ENCODE measurements around the gene RPAP3. TPM values are rescaled to one million over a fixed set of nuclear protein-coding genes. Genes with fewer than 3 reads are reported as not detected.

RPAP3 gene
- total RNA-seq, 1 donor from 2014 or later, result 39.9 TPM

- no peak overlapping the region for H3K4me3 Mint-ChIP-seq
- no peaks in the 10 kb centered on the region for H3K9me3 Mint-ChIP-seq
- H3K27me3 Mint-ChIP-seq, result peaks cover 2% of the 10 kb centered on the region
- no peak for DNase-seq (ENCODE audit: extremely low spot score, unreplicated experiment)
- no peaks in the 10 kb centered on the region for H3K36me3 Mint-ChIP-seq
- no peak for TF ChIP-seq CTCF (conservative IDR thresholded peaks at IDR 0.05)
- H3K27ac Mint-ChIP-seq, result no peak overlapping the region
- H3K4me1 Mint-ChIP-seq (ENCODE audit: unreplicated experiment), result peaks cover 14% of the 10 kb centered on the region
These were observed 5.6 kb upstream of the RPAP3 start for GRCh38 chr12:47711448-47711847.

- Mint-ChIP-seq H3K4me3 (no peak overlapping the region), H3K4me1 (ENCODE audit: unreplicated experiment) (peaks cover 10% of the 10 kb centered on the region), H3K36me3 (no peaks in the 10 kb centered on the region), H3K27ac (no peak overlapping the region), H3K9me3 (no peaks in the 10 kb centered on the region), H3K27me3 (peaks cover 2% of the 10 kb centered on the region)
- no peak for TF ChIP-seq CTCF (conservative IDR thresholded peaks at IDR 0.05)
- DNase-seq (ENCODE audit: extremely low spot score, unreplicated experiment), result no peak
These were observed 4.4 kb upstream of the RPAP3 start for GRCh38 chr12:47710278-47710677.

- Mint-ChIP-seq H3K27me3 (no peaks in the 10 kb centered on the region), H3K27ac (no peak overlapping the region), H3K4me1 (ENCODE audit: unreplicated experiment) (peaks cover 7% of the 10 kb centered on the region), H3K4me3 (no peak overlapping the region), H3K36me3 (no peaks in the 10 kb centered on the region), H3K9me3 (no peaks in the 10 kb centered on the region)
- no peak for TF ChIP-seq CTCF (conservative IDR thresholded peaks at IDR 0.05)
- no peak for DNase-seq (ENCODE audit: extremely low spot score, unreplicated experiment)
These were observed 3.8 kb upstream of the RPAP3 start for GRCh38 chr12:47709671-47710070.

GRCh38 chr12:47709237-47709636 lies 3.4 kb upstream of the RPAP3 start:
- no peak for TF ChIP-seq CTCF (conservative IDR thresholded peaks at IDR 0.05)
- H3K4me1 Mint-ChIP-seq (ENCODE audit: unreplicated experiment), result peaks cover 7% of the 10 kb centered on the region
- H3K27me3 Mint-ChIP-seq, result no peaks in the 10 kb centered on the region
- no peak overlapping the region for H3K4me3 Mint-ChIP-seq
- no peaks in the 10 kb centered on the region for H3K9me3 Mint-ChIP-seq
- no peak overlapping the region for H3K27ac Mint-ChIP-seq
- no peaks in the 10 kb centered on the region for H3K36me3 Mint-ChIP-seq
- no peak for DNase-seq (ENCODE audit: extremely low spot score, unreplicated experiment)

DNA sequence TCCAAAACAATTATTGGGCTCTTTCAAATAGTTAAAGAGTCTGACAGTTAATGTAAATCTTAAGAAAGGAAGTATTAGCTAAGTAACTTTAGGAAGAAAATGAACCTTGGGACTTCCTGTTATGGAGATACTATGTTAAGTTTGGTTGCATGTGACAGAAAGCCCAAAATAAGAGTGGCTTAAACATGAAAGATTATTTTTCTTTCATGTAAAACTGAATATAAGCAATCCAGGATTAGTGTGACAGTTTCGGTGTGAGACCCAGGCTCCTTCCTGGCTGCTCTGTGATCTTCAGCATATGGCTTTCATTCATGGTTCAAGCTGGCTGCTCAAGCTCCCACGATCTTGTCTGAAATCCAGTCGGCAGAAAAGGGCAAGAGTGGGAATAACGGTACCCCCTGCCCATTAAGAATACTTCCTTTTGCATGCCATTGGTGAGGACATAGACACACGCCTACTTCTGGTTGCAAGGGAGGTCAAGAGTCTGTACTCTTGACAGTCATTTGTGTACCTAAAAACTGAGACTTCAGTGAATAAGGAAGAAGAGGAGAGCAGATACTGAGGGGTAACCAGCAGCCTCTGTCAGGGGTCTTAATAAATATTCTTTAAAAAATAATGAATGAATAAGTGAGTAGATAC lies 2.2 kb upstream of the RPAP3 start:
- no peak for TF ChIP-seq CTCF (conservative IDR thresholded peaks at IDR 0.05)
- peaks cover 18% of the 10 kb centered on the region for H3K4me1 Mint-ChIP-seq (ENCODE audit: unreplicated experiment)
- no peaks in the 10 kb centered on the region for H3K36me3 Mint-ChIP-seq
- no peaks in the 10 kb centered on the region for H3K9me3 Mint-ChIP-seq
- H3K27me3 Mint-ChIP-seq, result no peaks in the 10 kb centered on the region
- no peak for DNase-seq (ENCODE audit: extremely low spot score, unreplicated experiment)
- H3K4me3 Mint-ChIP-seq, result no peak overlapping the region
- no peak overlapping the region for H3K27ac Mint-ChIP-seq

DNA sequence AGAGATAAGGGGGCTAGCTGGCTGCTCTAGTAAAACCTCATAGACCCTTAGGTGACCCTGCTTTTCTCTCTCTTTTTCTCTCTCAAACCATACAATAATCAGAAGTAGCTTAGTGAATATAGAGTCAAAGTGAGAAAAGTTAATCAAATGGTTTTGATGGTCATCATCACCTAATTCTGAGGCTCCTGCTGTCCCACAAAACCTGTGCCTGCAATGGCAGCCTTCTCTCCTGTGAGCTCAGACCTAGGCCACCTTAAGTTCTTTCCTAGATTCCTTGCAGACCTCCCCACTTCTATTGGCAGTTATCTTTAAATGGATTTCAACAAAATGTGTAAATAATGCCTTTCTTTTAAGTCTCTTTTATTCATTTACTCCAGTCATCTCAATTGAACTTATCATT lies 1.5 kb upstream of the RPAP3 start:
- H3K4me3 Mint-ChIP-seq, result peak overlapping the region; percentile 29
- H3K36me3 Mint-ChIP-seq, result no peaks in the 10 kb centered on the region

More for the DNA sequence above, 1.5 kb upstream of the RPAP3 start:
- Mint-ChIP-seq H3K27me3 (no peaks in the 10 kb centered on the region), H3K9me3 (no peaks in the 10 kb centered on the region), H3K4me1 (ENCODE audit: unreplicated experiment) (peaks cover 22% of the 10 kb centered on the region), H3K27ac (no peak overlapping the region)
- TF ChIP-seq CTCF (conservative IDR thresholded peaks at IDR 0.05), result no peak
- DNase-seq (ENCODE audit: extremely low spot score, unreplicated experiment), result no peak
